GM23338 (cell line): ENCODE measurements around the gene DNAH11. TPM values are rescaled to one million over a fixed set of nuclear protein-coding genes. Genes with fewer than 3 reads are reported as not detected.

Experiments
- ATAC-seq: fragments of 200-7000 bp; cut with Tn5 transposase; 3 replicates; pipeline ENCODE4 v1.9.1; 2020
- DNase-seq: peaks from one replicate; pipeline ENCODE4 v3.0.0-alpha.2; 2015; ENCODE audit warnings: low spot score
- H2AFZ ChIP-seq: fragments of 200-600 bp; sonication (generic); 2 replicates; pipeline ENCODE4 v1.8.0; 2016; ENCODE audit warnings: antibody characterized with exemption, mild to moderate bottlenecking, moderate library complexity
- H3F3A ChIP-seq: fragments of 200-600 bp; sonication (generic); replicated peaks from 2 replicates; pipeline ENCODE4 v1.8.0; 2017; ENCODE audit warnings: antibody characterized with exemption, mixed run types, low read depth
- H3K27ac ChIP-seq: fragments of 200-600 bp; sonication (generic); 2 replicates; pipeline ENCODE4 v1.6.1; 2016; ENCODE audit warnings: low read depth
- H3K27me3 ChIP-seq: fragments of 200-600 bp; sonication (generic); 2 replicates; pipeline ENCODE4 v1.8.0; 2016; ENCODE audit warnings: mild to moderate bottlenecking, mixed run types, moderate library complexity; ENCODE audit not compliant: insufficient read depth
- H3K36me3 ChIP-seq: fragments of 200-600 bp; sonication (generic); 2 replicates; pipeline ENCODE4 v1.8.0; 2016; ENCODE audit warnings: mild to moderate bottlenecking; ENCODE audit not compliant: insufficient read depth
- H3K4me1 ChIP-seq: fragments of 200-600 bp; sonication (generic); 2 replicates; pipeline ENCODE4 v1.8.0; 2016; ENCODE audit warnings: mild to moderate bottlenecking, moderate library complexity; ENCODE audit not compliant: insufficient read depth
- H3K4me2 ChIP-seq: fragments of 200-600 bp; sonication (generic); 2 replicates; pipeline ENCODE4 v1.7.1; 2017; ENCODE audit warnings: mixed run types
- H3K4me3 ChIP-seq: fragments of 200-600 bp; sonication (generic); 2 replicates; pipeline ENCODE4 v1.6.1; 2016; ENCODE audit warnings: mixed run types
- H3K79me2 ChIP-seq: fragments of 200-600 bp; sonication (generic); replicated peaks from 2 replicates; pipeline ENCODE4 v1.8.0; 2017; ENCODE audit warnings: mild to moderate bottlenecking; ENCODE audit not compliant: insufficient read depth
- H3K9me2 ChIP-seq: fragments of 200-600 bp; sonication (generic); 2 replicates; pipeline ENCODE4 v1.8.0; 2017; ENCODE audit not compliant: insufficient read depth
- H4K20me1 ChIP-seq: fragments of 200-600 bp; sonication (generic); replicated peaks from 2 replicates; pipeline ENCODE4 v1.8.0; 2017; ENCODE audit warnings: mild to moderate bottlenecking; ENCODE audit not compliant: insufficient read depth
- H3K27ac Mint-ChIP-seq: 2 replicates; pipeline ENCODE4 v1.8.0; 2020; ENCODE audit warnings: inconsistent platforms, mild to moderate bottlenecking, moderate library complexity, mixed read lengths
- H3K27me3 Mint-ChIP-seq: 3 replicates; pipeline ENCODE4 v1.8.0; 2022; ENCODE audit warnings: low read depth, mild to moderate bottlenecking, moderate library complexity, mixed read lengths, inconsistent platforms; ENCODE audit not compliant: insufficient read depth, poor library complexity
- H3K36me3 Mint-ChIP-seq: 3 replicates; pipeline ENCODE4 v1.8.0; 2021; ENCODE audit warnings: low read depth, mild to moderate bottlenecking, inconsistent platforms, moderate library complexity, mixed read lengths
- H3K4me1 Mint-ChIP-seq: 3 replicates; pipeline ENCODE4 v1.8.0; 2020; ENCODE audit warnings: mild to moderate bottlenecking, inconsistent platforms, mixed read lengths
- H3K4me3 Mint-ChIP-seq: 3 replicates; pipeline ENCODE4 v1.8.0; 2021; ENCODE audit warnings: moderate library complexity, mild to moderate bottlenecking, inconsistent platforms, mixed read lengths
- H3K9me3 Mint-ChIP-seq: 3 replicates; pipeline ENCODE4 v1.8.0; 2020; ENCODE audit warnings: moderate library complexity, mild to moderate bottlenecking, inconsistent platforms, mixed read lengths
- CTCF ChIP-seq, 2 experiments: fragments of 200-600 bp in 1 of 2; sonication (generic) in 1 of 2; conservative IDR thresholded peaks; 2 replicates each; pipeline versions ENCODE4 v1.5.1 to v1.6.1; 2016 to 2017; ENCODE audit warnings: antibody characterized with exemption in 2 of 2, low read depth in 2 of 2, mild to moderate bottlenecking in 2 of 2, moderate library complexity in 1 of 2
- EZH2 ChIP-seq: fragments of 200-600 bp; sonication (generic); IDR thresholded peaks from one replicate; pipeline ENCODE4 v1.8.0; 2017; ENCODE audit warnings: antibody characterized with exemption, mild to moderate bottlenecking, low read depth; ENCODE audit not compliant: unreplicated experiment
- JUNB ChIP-seq: IDR thresholded peaks from one replicate; pipeline ENCODE4 v1.6.1; 2016; ENCODE audit warnings: antibody characterized with exemption; ENCODE audit not compliant: unreplicated experiment
- NANOG ChIP-seq: IDR thresholded peaks from 2 replicates; pipeline ENCODE4 v1.6.1; 2016; ENCODE audit warnings: antibody characterized with exemption, borderline replicate concordance
- POLR2AphosphoS5 ChIP-seq: IDR thresholded peaks from 2 replicates; pipeline ENCODE4 v1.6.1; 2016; ENCODE audit warnings: antibody characterized with exemption, low read depth
- STAT1 ChIP-seq: IDR thresholded peaks from one replicate; pipeline ENCODE4 v1.6.1; 2016; ENCODE audit warnings: antibody characterized with exemption; ENCODE audit not compliant: unreplicated experiment
- ZNF331 ChIP-seq: fragments of 250-450 bp; sonication (Bioruptor Pico); IDR thresholded peaks from 2 replicates; pipeline ENCODE4 v1.5.0; 2020; ENCODE audit warnings: low read depth, mild to moderate bottlenecking, moderate library complexity
- polyA plus RNA-seq: library from polyadenylated mRNA; unstranded; fragments of >200 nt; fragmentation: Nextera tagmentation; extraction: Ambion mirVana; gene quantifications from 2 replicates; pipeline ENCODE4 v1.2.1, GENCODE V29; 2016
- total RNA-seq: library from RNA; depleted of rRNA; stranded (reverse); fragments of >200 nt; shearing (Covaris generic); gene quantifications from 2 replicates; pipeline ENCODE4 v1.2.3, GENCODE V29; 2014

Gene DNAH11
- total and polyA plus RNA-seq, 2 experiments from 2014 or later, result 9.3 TPM

DNA sequence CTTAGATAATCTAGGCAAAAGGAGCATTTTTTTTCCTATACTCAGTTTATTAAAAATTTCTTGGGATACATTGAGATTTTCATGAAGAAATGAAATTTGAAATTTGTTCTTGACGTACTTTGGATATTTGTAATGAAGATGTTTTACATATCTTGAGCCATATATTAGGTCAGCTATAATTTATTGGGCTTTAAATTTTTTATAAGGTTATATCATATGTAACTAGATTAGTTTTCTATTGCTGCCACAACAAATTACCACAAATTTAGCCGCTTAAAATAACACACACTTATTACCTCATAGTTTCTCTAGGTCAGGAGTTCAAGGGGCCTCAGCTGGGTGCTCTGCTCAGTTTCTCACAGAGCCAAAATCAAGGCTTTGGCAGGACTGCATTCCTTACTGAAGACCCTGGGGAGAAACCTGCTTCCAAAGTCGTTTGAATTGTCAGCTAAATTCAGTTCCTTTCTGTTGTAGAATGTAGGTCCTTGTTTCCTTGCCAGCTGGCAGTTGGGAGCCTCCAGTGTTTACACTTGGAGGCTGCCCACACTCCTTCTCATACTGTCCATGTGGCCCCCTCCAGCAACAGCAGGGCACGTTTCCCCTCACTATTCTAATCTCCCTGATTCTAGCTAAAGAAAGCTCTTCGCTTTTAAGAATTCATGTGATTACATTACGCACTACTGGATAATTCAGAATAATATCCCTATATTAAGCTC, 42.6 kb upstream of the DNAH11 start (continued):
- TF ChIP-seq EZH2, result no peak
- no peak for TF ChIP-seq ZNF331
- TF ChIP-seq STAT1, result no peak
- TF ChIP-seq NANOG, result no peak
- no peak for TF ChIP-seq POLR2AphosphoS5
- no peak for TF ChIP-seq JUNB
- TF ChIP-seq CTCF (conservative IDR thresholded peaks at IDR 0.05; ENCODE audit: low read depth in 2 of 2), result no peak

- Mint-ChIP-seq H3K4me3 (no peak overlapping the region), H3K27ac (no peak overlapping the region), H3K27me3 (no peaks in the 10 kb centered on the region), H3K4me1 (peaks cover 13% of the 10 kb centered on the region), H3K36me3 (peaks cover 82% of the 10 kb centered on the region), H3K9me3 (peaks cover 13% of the 10 kb centered on the region)
- H4K20me1 ChIP-seq, result peaks cover 3% of the 10 kb centered on the region; the same call in 1 of the 2 replicates
- H3K79me2 ChIP-seq, result 0 out of 2 replicates have a peak, but pooled peaks cover 8% of the 10 kb centered on the region
- no peaks in the 10 kb centered on the region for H3F3A ChIP-seq
- H3K4me3 ChIP-seq, result no peak overlapping the region
- no peaks in the 10 kb centered on the region for H3K27me3 ChIP-seq
- H2AFZ ChIP-seq, result no peak overlapping the region
- H3K9me2 ChIP-seq, result no peaks in the 10 kb centered on the region
- H3K36me3 ChIP-seq, result no peaks in the 10 kb centered on the region
- TF ChIP-seq JUNB (no peak), EZH2 (no peak), CTCF (conservative IDR thresholded peaks at IDR 0.05; ENCODE audit: low read depth in 2 of 2) (peak in 1 of 2 experiments; percentile 31; a peak in 2 of 4 replicates)
- H3K27ac ChIP-seq, result no peak overlapping the region
- H3K4me1 ChIP-seq, result peaks cover 11% of the 10 kb centered on the region
- peak; percentile 14 for DNase-seq
- no peak overlapping the region for H3K4me2 ChIP-seq
- ATAC-seq, result no peak
Observed at GRCh38 chr7:21504021-21504420, 38.8 kb upstream of the DNAH11 start.
